Activated CD4-positive, alpha-beta T cell treated with anti-CD3 and anti-CD28 coated beads, Interleukin-2, amount 10 ng/mL, durations not matched to agents 7 days and 5 days (primary cell): ENCODE measurements around the gene AP1B1. TPM values are rescaled to one million over a fixed set of nuclear protein-coding genes. Genes with fewer than 3 reads are reported as not detected.
A peak's percentile ranks its signal among the peaks of the same experiment; 100 is the strongest.
"Not testable (repeated sequence)": the region's sequence is repeated elsewhere in the genome, so short reads cannot be mapped to it uniquely, and the experiment has no call there.

Experiments
- CTCF ChIA-PET: fragments of 350-600 bp; sonication (Branson Sonifier 250); formaldehyde crosslinking; loops from one replicate; lab custom pipeline; 2021; ENCODE audit warnings: antibody characterized with exemption; lab: Charles Lee
- POLR2A ChIA-PET: fragments of 350-600 bp; sonication (Branson Sonifier 250); formaldehyde crosslinking; loops from one replicate; lab custom pipeline; 2021; ENCODE audit warnings: antibody characterized with exemption; lab: Charles Lee
- DNase-seq: peaks from one replicate; pipeline ENCODE4 v3.0.0-alpha.2; 2020
- H3K27ac Mint-ChIP-seq: one replicate; pipeline ENCODE4 v1.8.0; 2021; ENCODE audit warnings: mild to moderate bottlenecking, moderate library complexity, mixed read lengths
- H3K27me3 Mint-ChIP-seq: one replicate; pipeline ENCODE4 v1.8.0; 2021; ENCODE audit warnings: mixed read lengths
- H3K36me3 Mint-ChIP-seq: one replicate; pipeline ENCODE4 v1.8.0; 2021; ENCODE audit warnings: low read depth, mixed read lengths
- H3K4me1 Mint-ChIP-seq: one replicate; pipeline ENCODE4 v1.8.0; 2021; ENCODE audit warnings: mixed read lengths
- H3K4me3 Mint-ChIP-seq: one replicate; pipeline ENCODE4 v1.8.0; 2021; ENCODE audit warnings: mild to moderate bottlenecking, moderate library complexity, mixed read lengths
- H3K9me3 Mint-ChIP-seq: one replicate; pipeline ENCODE4 v1.8.0; 2021; ENCODE audit warnings: mixed read lengths
- total RNA-seq, 2 experiments: library from RNA; stranded (reverse); gene quantifications; one replicate each; pipeline ENCODE4 v1.2.3, GENCODE V29; 2021

Gene AP1B1
- total RNA-seq, 2 experiments from 2014 or later, result 74.8 to 78.0 TPM

DNA sequence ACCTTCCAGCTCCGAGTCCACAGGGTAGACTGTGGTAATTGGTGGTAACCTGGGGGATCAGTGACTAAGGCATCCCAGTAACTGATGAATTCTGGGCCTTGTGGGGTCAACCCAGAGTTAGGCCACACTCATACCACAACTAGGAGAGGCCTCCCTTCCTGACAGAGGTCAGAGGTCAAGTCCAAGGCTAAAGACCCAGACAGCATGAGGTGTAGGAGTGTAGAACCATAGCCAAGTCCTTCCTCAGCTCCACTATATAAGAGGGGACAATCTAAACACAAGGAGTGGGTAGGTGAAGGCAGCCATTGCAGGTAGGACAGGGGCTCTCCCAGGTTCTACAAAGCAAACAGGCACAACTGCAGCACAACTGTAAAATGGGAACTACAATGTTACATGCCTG lies 4.6 kb downstream of the AP1B1 start:
- Mint-ChIP-seq H3K27me3 (no peaks in the 10 kb centered on the region), H3K9me3 (no peaks in the 10 kb centered on the region), H3K27ac (no peak overlapping the region), H3K36me3 (peaks cover 10% of the 10 kb centered on the region), H3K4me3 (no peak overlapping the region), H3K4me1 (peaks cover 58% of the 10 kb centered on the region)
- no peak for DNase-seq
- ChIA-PET CTCF (interaction anchor here (0.6 to 1.3 kb wide), 2 partner anchors 133 to 445 kb away, joined by 3 to 4 read pairs; no protein-coding TSS in a partner anchor), POLR2A (no interaction called here)

DNA sequence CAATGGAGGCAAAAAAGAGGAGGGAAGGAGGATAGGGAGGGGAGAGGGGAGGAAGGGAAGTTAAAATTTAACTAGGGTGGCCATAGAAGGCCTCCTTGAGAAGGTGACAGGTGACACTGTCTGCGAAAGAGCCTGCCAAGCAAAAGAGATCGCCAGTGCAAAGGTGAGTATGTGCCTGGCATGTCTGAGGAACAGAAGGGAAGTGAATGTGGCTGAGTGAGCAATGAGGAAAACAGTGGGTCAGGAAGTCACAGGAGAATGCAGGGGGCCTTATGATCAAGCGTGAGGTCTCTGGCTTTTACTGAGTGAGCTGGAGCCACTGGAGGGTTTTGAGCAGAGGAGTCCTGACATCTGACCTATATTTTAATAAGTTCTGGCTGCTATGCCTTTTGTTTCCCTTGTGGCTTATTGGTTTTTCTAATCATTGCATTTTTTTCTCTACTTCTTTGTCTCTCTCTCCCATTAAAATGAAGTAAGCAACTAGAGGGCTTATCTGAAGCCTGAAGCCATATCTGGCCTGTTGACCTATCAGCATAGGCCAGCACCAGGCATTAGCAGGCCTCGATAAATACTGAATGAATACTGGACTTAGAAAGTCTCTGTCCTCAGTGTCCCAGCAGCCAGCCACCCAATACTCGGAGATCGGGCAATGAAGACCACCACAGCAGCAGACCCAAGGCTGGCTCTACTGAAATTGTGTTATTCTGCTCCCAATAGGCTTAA lies 5.6 kb downstream of the AP1B1 start:
- H3K4me1 Mint-ChIP-seq, result peaks cover 59% of the 10 kb centered on the region
- no peak overlapping the region for H3K27ac Mint-ChIP-seq
- peaks cover 10% of the 10 kb centered on the region for H3K36me3 Mint-ChIP-seq
- CTCF ChIA-PET, result interaction anchor here (1.3 kb wide), 1 partner anchor 134 kb away, joined by 3 read pairs; no protein-coding TSS in a partner anchor
- DNase-seq, result no peak
- H3K27me3 Mint-ChIP-seq, result no peaks in the 10 kb centered on the region
- H3K4me3 Mint-ChIP-seq, result no peak overlapping the region
- H3K9me3 Mint-ChIP-seq, result no peaks in the 10 kb centered on the region
- POLR2A ChIA-PET, result no interaction called here

GRCh38 chr22:29380856-29381255 lies 7.5 kb downstream of the AP1B1 start:
- POLR2A ChIA-PET, result interaction anchor here (0.6 kb wide), 1 partner anchor 223 kb away, joined by 3 read pairs; no protein-coding TSS in a partner anchor
- Mint-ChIP-seq H3K4me3 (no peak overlapping the region), H3K36me3 (peaks cover 23% of the 10 kb centered on the region), H3K27me3 (no peaks in the 10 kb centered on the region), H3K4me1 (peaks cover 52% of the 10 kb centered on the region), H3K9me3 (no peaks in the 10 kb centered on the region), H3K27ac (no peak overlapping the region)
- CTCF ChIA-PET, result interaction anchor here (0.6 to 1.4 kb wide), 2 partner anchors 11 to 13 kb away, joined by 3 to 4 read pairs; no protein-coding TSS in a partner anchor
- no peak for DNase-seq

DNA sequence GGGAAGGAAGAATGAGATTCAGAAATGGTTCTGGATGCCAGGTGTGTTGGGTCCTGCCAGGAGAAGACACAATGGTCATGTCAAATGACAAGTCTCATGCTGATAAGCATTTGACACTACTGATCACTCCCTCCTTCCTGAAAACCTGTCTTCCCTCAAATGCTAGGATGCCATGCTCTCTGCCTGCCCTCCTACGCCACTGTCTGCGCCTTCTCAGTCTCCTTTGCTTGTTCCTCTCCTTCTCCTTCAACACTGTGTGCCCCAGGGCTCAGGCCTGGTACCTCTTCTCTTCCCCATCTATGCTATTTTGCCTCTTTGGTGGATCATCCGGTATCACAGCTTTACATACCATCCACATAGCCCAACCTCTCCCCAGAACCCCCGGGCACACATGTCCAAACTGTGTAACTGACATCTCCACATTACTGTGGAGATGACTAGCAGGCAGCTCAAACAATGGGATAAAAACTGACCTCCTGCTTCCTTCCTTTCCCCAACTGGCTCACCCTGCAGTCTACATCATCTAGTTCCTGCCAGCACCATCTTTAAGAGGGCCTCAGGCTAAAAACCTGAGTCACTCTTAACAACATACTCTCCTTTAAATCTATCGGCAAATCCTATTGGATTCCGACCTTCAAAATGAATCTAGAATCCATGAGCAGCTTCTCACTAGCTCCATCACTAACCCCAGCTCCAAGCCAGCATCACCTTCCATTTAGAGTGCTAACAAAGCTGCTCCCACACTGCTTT lies 8.2 kb downstream of the AP1B1 start:
- Mint-ChIP-seq H3K9me3 (no peaks in the 10 kb centered on the region), H3K36me3 (peaks cover 28% of the 10 kb centered on the region), H3K27me3 (no peaks in the 10 kb centered on the region), H3K4me1 (peaks cover 52% of the 10 kb centered on the region), H3K4me3 (no peak overlapping the region), H3K27ac (no peak overlapping the region)
- POLR2A ChIA-PET, result no interaction called here
- DNase-seq, result no peak
- CTCF ChIA-PET, result interaction anchor here (0.6 to 1.4 kb wide), 2 partner anchors 10 to 12 kb away, joined by 3 to 4 read pairs; no protein-coding TSS in a partner anchor

GRCh38 chr22:29379258-29379657 lies 9.1 kb downstream of the AP1B1 start:
- Mint-ChIP-seq H3K36me3 (peaks cover 25% of the 10 kb centered on the region), H3K27me3 (no peaks in the 10 kb centered on the region), H3K4me1 (peaks cover 47% of the 10 kb centered on the region), H3K9me3 (no peaks in the 10 kb centered on the region), H3K27ac (no peak overlapping the region), H3K4me3 (no peak overlapping the region)
- POLR2A ChIA-PET, result no interaction called here
- CTCF ChIA-PET, result no interaction called here
- DNase-seq, result no peak

- no peak for DNase-seq
- H3K27ac Mint-ChIP-seq, result no peak overlapping the region
- peaks cover 40% of the 10 kb centered on the region for H3K4me1 Mint-ChIP-seq
- no peak overlapping the region for H3K4me3 Mint-ChIP-seq
- no peaks in the 10 kb centered on the region for H3K9me3 Mint-ChIP-seq
- H3K27me3 Mint-ChIP-seq, result no peaks in the 10 kb centered on the region
- POLR2A ChIA-PET, result no interaction called here
- peaks cover 25% of the 10 kb centered on the region for H3K36me3 Mint-ChIP-seq
- CTCF ChIA-PET, result no interaction called here
Observed at GRCh38 chr22:29377979-29378378, 10.4 kb downstream of the AP1B1 start.

- CTCF ChIA-PET, result interaction anchor here (1.1 kb wide), 1 partner anchor 12 kb away, joined by 3 read pairs; the partner anchor contains the start of gene AP1B1
- H3K9me3 Mint-ChIP-seq, H3K4me3 Mint-ChIP-seq, H3K27me3 Mint-ChIP-seq, DNase-seq, POLR2A ChIA-PET, H3K27ac Mint-ChIP-seq: not testable (repeated sequence)
- H3K36me3 Mint-ChIP-seq, result peaks cover 25% of the 10 kb centered on the region
- peaks cover 33% of the 10 kb centered on the region for H3K4me1 Mint-ChIP-seq
Observed at GRCh38 chr22:29376705-29377104, 11.7 kb downstream of the AP1B1 start.

DNA sequence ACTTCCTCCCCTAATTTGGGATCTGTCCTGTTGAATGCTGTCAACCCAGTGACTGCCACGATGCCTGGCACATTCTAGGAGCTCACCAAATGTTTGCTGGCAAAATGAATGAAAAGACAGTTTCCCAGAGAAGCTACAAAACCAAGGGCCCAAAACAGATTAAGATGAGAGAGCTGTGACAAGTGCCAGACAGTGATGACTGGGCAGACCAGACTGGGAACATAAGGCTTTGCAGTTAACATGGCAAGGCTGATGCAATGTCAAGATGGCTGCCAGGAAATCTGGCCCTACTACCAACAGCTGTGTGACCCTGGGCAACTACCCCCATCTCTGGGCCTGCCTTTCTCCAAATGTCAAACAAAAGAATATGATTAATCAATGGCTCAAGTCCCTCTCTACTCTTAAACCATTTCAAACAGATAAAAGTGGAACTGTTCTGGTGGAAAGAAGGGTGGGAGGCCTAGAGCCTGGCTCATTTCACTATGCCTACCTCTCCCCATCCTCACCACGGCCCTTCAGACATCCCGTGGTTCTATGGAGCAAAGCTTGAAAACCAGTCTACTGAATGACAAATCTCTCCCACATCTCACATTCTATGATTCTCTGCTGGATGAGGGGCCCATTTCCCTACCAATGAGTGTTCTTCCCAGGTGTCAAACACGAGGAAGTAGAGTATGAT lies 12.8 kb downstream of the AP1B1 start:
- H3K4me3 Mint-ChIP-seq, result no peak overlapping the region
- no peaks in the 10 kb centered on the region for H3K27me3 Mint-ChIP-seq
- no peaks in the 10 kb centered on the region for H3K9me3 Mint-ChIP-seq
- CTCF ChIA-PET, result interaction anchor here (1.2 kb wide), 1 partner anchor 10 kb away, joined by 3 read pairs; no protein-coding TSS in a partner anchor
- POLR2A ChIA-PET, result no interaction called here
- peak overlapping the region; percentile 41 for H3K27ac Mint-ChIP-seq
- no peak for DNase-seq
- H3K4me1 Mint-ChIP-seq, result peaks cover 29% of the 10 kb centered on the region
- H3K36me3 Mint-ChIP-seq, result peaks cover 25% of the 10 kb centered on the region

GRCh38 chr22:29374806-29375205 lies 13.6 kb downstream of the AP1B1 start:
- H3K4me1 Mint-ChIP-seq, result peaks cover 27% of the 10 kb centered on the region
- H3K27ac Mint-ChIP-seq, POLR2A ChIA-PET: not testable (repeated sequence)

DNA sequence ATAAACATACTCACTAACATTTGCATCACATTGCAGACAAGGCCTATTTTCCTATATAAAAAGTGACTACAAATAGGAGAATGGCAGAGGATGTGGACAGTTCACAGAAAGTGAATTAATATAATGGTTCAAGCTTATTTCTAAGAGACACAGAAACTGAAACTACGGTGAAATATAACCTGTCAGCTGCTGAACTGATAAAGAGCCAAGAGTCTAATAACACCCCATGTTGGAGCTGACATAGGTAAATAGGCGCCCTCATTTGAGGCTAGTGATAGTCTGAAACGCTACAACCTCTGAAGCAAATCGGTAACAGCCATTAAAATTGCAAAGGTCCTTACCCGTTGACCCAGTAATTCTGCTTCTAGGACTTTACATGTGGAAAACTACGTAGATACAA lies 14.0 kb downstream of the AP1B1 start:
- ChIA-PET POLR2A (no interaction called here), CTCF (interaction anchor here (0.5 to 1.3 kb wide), 2 partner anchors 10 to 15 kb away, joined by 3 to 5 read pairs; no protein-coding TSS in a partner anchor)
- Mint-ChIP-seq H3K4me3 (no peak overlapping the region), H3K27ac (no peak overlapping the region), H3K36me3 (peaks cover 23% of the 10 kb centered on the region), H3K27me3 (no peaks in the 10 kb centered on the region), H3K4me1 (peaks cover 25% of the 10 kb centered on the region), H3K9me3 (no peaks in the 10 kb centered on the region)
- DNase-seq, result no peak

More at GRCh38 chr22:29374806-29375205, 13.6 kb downstream of the AP1B1 start:
- not testable (repeated sequence) for DNase-seq, H3K4me3 Mint-ChIP-seq, H3K27me3 Mint-ChIP-seq, H3K9me3 Mint-ChIP-seq
- CTCF ChIA-PET, result interaction anchor here (0.5 to 1.3 kb wide), 3 partner anchors 11 to 15 kb away, joined by 3 to 5 read pairs (median 3); no protein-coding TSS in a partner anchor
- peaks cover 25% of the 10 kb centered on the region for H3K36me3 Mint-ChIP-seq

DNA sequence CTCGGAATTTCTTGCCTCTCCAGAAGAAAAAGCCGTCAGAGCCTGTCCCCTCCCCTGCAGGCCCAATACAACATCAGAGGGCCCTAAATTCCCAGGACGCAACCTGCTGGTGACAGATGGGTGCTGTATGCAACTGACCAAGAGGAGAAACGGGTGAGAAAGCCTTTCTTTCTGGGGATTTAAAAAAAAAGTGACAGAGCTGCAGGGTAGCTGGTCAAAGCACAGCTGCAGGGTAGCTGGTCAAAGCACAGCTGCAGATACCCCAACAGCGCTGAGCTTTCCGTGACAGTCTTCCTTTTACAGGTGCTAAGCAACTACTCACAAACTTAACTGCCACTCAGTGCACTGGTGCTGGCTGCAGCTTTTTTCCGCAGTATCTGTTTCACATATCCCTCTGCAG lies 17.8 kb downstream of the AP1B1 start:
- H3K27ac Mint-ChIP-seq, result no peak overlapping the region
- POLR2A ChIA-PET, result no interaction called here
- no peaks in the 10 kb centered on the region for H3K9me3 Mint-ChIP-seq
- H3K36me3 Mint-ChIP-seq, result peaks cover 17% of the 10 kb centered on the region
- no peak for DNase-seq
- CTCF ChIA-PET, result interaction anchor here (0.6 to 1.2 kb wide), 2 partner anchors 11 to 296 kb away, joined by 3 to 4 read pairs; no protein-coding TSS in a partner anchor
- no peaks in the 10 kb centered on the region for H3K27me3 Mint-ChIP-seq
- H3K4me1 Mint-ChIP-seq, result peaks cover 10% of the 10 kb centered on the region
- no peak overlapping the region for H3K4me3 Mint-ChIP-seq

GRCh38 chr22:29369460-29369859 lies 18.9 kb downstream of the AP1B1 start:
- Mint-ChIP-seq H3K4me3 (no peak overlapping the region), H3K36me3 (peaks cover 15% of the 10 kb centered on the region), H3K9me3 (no peaks in the 10 kb centered on the region), H3K4me1 (peaks cover 6% of the 10 kb centered on the region), H3K27me3 (no peaks in the 10 kb centered on the region), H3K27ac (no peak overlapping the region)
- no peak for DNase-seq
- POLR2A ChIA-PET, result no interaction called here
- CTCF ChIA-PET, result interaction anchor here (0.9 to 1.2 kb wide), 2 partner anchors 12 to 13 kb away, joined by 4 to 6 read pairs; no protein-coding TSS in a partner anchor
